GM18526 (cell line): ENCODE data around the gene MYMX.

ENCODE experiments used
- POLR2A ChIP-seq: IDR thresholded peaks from 3 replicates; pipeline ENCODE4 v1.6.1; 2011; ENCODE audit not compliant: insufficient read length; ENCODE audit errors: extremely low read depth

Gene MYMX

DNA sequence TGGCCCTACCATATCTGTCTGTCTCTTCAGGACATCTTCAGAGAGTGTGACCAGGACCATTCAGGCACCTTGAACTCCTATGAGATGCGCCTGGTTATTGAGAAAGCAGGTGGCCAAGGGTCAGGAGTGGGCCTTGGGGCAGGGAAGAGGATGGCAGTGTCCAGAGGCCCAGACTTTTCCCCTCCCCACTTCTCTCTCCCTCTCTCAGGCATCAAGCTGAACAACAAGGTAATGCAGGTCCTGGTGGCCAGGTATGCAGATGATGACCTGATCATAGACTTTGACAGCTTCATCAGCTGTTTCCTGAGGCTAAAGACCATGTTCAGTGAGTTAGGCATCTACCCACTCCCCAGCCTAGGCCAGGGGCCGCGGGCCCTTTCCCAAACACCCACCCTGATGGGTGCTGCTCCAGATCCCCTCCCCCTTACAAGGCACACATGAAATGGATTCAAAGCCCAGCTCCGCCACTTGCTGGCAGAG is 33.8 kb upstream of the MYMX start:
- no peak for TF ChIP-seq POLR2A

- TF ChIP-seq POLR2A = no peak
Observed at GRCh38 chr6:44183783-44184182, 32.9 kb upstream of the MYMX start.

- no peak for TF ChIP-seq POLR2A
Observed at GRCh38 chr6:44185953-44186634, 30.6 kb upstream of the MYMX start.

- no peak for TF ChIP-seq POLR2A
Observed at GRCh38 chr6:44186635-44187025, 30.1 kb upstream of the MYMX start.

DNA sequence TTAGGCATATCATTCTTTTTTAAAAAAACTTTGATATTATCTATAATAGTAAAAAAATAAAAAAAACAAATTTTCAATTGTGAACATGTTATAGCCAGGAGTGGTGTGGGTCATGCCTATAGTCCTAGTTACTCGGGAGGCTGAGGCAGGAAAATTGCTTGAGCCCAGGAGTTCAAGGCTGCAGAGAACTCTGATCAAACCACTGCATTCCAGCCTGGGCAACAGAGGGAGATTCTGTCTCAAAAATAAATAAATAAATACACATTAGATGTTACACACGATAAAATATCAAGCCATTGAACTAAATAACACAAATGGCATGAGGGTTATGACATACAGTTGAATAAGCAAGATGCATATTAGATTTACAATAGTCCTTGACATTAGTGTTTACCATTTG is 27.9 kb upstream of the MYMX start:
- TF ChIP-seq POLR2A = no peak

- no peak for TF ChIP-seq POLR2A
Observed at GRCh38 chr6:44189257-44189656, 27.5 kb upstream of the MYMX start.

DNA sequence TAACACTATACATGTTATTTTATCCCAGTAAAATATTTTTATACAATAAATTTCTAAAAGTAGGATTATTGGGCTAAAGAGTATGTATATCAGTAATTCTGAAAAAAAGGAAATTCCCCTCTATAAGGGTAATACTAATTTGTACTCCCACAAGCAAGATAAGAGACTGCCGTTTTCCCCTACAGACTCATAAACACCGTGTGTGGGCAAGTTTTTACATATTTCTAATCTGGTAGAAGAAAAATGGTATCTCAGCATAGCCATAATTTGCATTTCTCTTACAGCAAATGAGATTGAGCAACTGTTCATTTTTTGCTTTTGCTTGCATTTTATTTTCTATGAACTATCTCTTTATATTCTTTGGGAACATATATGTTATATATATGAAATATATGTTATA is 26.0 kb upstream of the MYMX start:
- TF ChIP-seq POLR2A = no peak

DNA sequence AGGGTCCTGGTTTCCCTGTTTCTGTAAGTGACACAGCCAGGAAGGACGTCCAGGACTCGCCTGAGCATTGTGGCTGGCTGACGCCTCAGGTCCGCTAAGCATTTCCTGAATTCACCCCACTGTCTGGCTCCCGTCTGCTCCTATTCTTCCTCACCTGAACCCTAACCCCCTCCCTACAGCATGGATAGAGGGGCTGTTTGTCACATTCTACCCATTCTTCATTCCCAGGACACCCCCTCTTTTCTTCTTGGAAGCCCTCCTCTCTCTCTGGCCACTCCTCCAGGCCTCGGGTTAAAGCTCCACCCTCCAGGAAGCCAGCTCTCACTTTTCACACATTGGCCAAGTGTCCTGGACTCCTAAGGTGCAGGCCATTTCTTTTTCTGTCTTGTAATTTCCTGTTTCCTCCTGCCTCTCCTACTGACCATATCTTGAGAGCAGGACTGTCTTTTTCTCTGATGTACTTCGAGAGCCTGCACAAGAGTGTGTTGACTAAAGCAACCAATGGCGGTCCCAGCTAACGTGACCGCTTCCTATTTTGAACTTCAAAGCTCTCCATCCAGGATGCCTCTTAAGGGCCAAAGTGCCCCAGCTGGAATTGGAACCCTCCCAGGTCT is 24.2 kb upstream of the MYMX start:
- no peak for TF ChIP-seq POLR2A

DNA sequence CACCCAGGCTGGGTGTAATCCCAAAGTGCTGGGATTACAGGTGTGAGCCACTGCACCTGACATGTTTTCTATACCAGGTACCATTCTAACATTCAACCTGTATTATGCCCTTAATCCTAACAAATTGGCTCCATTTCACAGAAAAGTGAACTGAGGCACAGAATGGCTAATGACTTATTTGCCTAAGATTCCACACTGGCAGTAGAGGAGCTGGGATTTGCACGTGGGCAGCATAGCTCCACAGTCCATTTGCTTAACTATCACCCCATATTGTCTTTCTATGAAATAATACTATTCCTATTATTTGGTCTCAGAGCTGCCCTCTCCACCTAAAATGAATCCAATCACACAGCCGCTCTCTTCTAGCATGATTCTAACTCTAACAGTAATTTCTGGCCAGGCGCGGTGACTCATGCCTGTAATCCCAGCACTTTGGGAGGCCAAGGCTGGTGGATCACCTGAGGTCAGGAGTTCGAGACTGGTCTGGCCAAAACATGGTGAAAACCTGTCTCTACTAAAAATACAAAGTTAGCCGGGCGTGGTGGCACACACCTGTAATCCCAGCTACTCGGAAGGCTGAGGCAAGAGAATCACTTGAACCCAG is 23.3 kb upstream of the MYMX start:
- TF ChIP-seq POLR2A = no peak

GRCh38 chr6:44194326-44194725 is 22.4 kb upstream of the MYMX start:
- TF ChIP-seq POLR2A = no peak

DNA sequence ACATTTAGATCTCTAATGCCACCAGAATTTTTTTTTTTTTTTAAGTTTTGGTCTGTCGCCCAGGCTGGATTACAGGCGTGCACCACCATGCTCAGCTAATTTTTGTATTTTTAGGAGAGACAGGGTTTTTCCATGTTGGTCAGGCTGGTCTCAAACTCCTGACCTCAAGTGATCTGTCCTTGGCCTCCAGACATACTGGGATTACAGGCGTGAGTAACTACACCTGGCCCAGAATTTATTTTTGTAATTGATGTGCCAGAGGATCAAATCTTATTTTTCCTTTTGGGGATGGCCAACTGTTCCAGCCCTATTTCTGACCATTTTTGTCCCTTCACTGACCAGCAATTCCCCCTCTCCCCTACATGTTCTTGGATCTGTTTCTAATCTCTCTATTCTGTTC is 18.0 kb upstream of the MYMX start:
- no peak for TF ChIP-seq POLR2A

GRCh38 chr6:44199883-44200282 is 16.8 kb upstream of the MYMX start:
- TF ChIP-seq POLR2A = no peak

DNA sequence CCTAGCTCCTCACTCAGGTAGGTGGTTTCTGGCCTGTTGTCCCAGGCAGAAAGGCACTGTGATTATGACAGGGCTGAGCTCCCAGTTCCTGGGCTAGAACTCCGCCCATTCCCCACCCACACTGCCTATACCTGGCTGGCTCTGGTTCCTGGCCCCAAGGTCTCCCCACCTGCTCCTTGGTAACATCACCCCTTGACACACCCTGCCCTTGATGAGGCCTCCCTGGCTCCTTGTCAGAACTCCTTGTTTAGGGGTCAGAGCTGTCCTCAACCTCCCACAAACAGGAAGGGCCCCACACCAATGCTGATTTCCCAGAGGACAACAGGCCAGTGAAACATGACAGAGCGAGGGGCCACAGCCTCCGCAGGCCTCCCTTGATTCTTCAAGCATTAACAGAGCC is 15.5 kb upstream of the MYMX start:
- TF ChIP-seq POLR2A = no peak

GRCh38 chr6:44201638-44202303 is 15.0 kb upstream of the MYMX start:
- no peak for TF ChIP-seq POLR2A

DNA sequence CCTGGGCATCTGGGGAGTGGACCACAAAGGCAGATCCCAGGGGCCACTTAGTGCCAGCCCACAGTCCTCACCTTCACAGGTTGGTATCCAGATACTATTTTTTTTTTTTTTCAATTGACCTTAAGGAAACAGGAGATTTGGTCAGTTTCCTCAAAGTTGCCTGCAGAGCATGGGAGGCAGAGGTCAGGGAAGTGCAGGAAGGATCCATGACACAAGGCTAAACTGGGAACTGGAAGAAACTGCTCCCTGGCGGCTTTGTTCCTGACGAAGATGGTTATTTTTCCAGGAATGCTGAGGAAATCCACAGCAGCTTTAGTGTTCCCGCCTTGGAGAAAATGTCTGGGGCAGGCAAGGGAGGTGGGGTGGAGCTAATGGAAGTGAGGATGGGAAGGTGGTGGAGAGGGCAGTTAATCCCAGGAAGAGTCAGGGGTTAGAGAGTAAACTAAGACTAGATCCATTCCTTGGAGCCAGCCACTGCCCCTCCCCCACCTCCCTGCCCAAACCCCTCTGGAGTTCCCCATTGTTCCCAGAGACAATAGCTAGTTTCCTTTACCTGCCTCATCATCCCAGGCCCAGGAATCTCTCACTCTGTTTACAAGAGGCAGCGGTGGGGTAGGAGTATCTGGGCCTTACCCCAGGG is 14.3 kb upstream of the MYMX start:
- TF ChIP-seq POLR2A = no peak
